ENCODE data around the gene DCAF11.

DNA sequence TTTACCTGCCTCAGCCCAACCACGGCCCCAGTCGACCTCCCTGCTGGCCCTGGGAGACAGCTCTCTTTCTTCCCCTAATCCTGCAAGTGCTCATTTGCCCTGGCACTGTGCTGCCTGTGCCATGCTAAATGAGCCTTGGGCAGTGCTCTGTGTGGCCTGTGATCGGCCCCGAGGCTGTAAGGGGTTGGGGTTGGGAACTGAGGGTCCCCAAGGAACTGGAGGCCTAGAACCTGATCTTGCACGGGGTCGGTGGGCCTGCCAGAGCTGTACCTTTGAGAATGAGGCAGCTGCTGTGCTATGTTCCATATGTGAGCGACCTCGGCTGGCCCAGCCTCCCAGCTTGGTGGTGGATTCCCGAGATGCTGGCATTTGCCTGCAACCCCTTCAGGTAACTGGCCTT lies 35.5 kb downstream of the DCAF11 start:
- TF ChIP-seq CTCF (conservative IDR thresholded peaks at IDR 0.05; ENCODE audit: low read depth, low read length) (no peak), EZH2 (IDR thresholded peaks at IDR 0.05; ENCODE audit: borderline replicate concordance, low read depth, low read length, poor library complexity, severe bottlenecking) (no peak)
